ENCODE measurements around the gene SNX7.
A peak's percentile ranks its signal among the peaks of the same experiment; 100 is the strongest.

Gene SNX7

DNA sequence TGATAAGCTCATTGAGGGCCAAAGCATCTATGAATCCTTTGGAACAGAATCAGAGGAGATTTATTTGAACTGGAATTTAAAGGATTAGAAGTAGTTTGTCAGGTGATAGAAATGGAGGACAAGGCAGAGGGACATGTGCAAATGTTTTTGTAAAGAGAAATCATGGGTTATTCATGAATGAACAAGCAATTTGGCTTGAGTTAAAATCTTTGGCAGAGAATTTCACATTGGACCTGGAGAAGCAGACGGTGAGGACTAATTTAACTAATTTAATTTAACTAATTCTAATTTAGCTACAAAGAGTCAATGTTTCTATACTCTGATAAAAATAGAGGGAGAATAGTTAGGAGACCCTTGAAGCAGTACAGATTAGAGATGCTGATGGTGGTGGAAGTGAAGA, 36.3 kb downstream of the SNX7 start:
- no peak for DNase-seq (ENCODE audit: low spot score)

GRCh38 chr1:98698625-98699024, 37.1 kb downstream of the SNX7 start:
- no peak for DNase-seq (ENCODE audit: low spot score)

DNA sequence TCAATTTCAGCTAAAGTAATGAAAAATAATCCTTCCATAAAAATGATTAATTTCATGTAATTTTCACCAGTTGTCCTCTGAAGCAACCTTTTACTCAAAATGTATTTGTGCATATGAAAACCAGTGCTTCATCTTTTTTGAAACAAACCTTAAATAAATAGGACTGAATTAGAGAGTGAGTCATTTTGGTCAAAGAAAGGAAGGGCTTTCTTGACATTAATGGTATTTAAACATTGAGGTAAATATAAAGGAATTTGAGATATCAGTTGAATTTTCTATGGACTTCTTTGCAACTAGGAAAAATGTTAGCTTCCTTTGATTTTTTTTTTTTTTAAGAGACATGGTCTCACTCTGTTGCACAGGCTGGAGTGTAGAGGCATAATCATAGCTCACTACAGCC, 38.7 kb downstream of the SNX7 start:
- no peak for DNase-seq (ENCODE audit: low spot score)

- peak; percentile 63 for DNase-seq (ENCODE audit: low spot score)
Measured at GRCh38 chr1:98702976-98703375, 41.5 kb downstream of the SNX7 start.

DNA sequence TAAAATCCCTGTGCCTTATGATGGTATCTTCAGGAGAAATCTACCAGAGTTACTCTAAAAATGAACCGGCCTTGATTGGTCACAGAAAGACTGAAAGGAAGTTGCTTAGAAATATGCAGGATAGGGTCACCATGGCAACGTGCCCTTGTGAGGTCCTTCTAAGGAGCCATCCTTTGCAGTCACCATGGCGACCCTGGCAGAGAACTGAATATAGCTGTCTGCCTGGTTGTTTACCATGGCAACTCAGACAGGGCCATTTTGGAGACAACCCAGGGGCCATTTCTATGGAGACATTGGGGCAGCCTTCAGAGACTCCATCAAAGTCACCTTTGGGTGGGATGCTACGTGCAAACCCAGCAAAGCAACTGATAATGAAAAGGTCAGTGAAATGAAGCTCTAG, 43.0 kb downstream of the SNX7 start:
- DNase-seq (ENCODE audit: low spot score): no peak

DNA sequence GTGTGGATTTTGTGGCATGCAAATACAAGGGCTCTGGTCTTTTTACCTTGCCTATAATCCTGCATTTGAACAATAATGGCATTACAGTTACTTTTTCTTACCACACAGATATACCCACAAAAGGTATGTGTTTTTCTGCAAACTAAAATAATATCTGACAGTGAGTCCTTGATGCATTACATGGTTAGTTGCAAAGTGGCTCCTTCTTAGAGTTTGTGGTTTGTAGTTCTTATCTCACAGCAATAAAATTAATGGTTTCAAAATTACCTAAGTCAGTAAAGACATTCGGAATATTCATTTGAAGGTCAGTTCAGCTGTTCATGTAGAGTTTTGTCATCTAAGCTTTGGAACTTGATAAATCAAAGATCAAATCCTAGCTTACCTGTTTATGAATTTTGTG, 43.5 kb downstream of the SNX7 start:
- DNase-seq (ENCODE audit: low spot score): no peak

GRCh38 chr1:98705591-98705990, 44.1 kb downstream of the SNX7 start:
- no peak for DNase-seq (ENCODE audit: low spot score)

- peak; percentile 11 for DNase-seq (ENCODE audit: low spot score)
Measured at GRCh38 chr1:98706173-98706843, 44.8 kb downstream of the SNX7 start.

- DNase-seq (ENCODE audit: low spot score): no peak
Measured at GRCh38 chr1:98707556-98707955, 46.0 kb downstream of the SNX7 start.

GRCh38 chr1:98709906-98710305, 48.4 kb downstream of the SNX7 start:
- no peak for DNase-seq (ENCODE audit: low spot score)

DNA sequence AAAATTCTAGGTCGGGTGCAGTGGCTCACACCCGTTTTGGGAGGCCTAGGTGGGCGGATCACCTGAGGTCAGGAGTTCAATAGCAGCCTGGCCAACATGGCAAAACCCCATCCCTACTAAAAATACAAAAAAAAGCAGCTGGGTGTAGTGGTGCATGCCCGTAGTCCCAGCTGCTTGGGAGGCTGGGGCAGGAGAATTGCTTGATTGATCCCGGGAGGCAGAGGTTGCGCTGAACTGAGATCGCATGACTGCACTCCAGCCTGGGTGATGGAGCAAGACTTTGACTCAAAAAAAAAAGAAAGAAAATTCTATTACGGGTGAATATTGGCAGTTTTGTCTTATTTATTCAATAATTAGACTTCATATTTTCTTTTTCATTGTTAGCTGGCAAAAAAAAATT, 62.1 kb downstream of the SNX7 start:
- no peak for DNase-seq (ENCODE audit: low spot score)

- DNase-seq (ENCODE audit: low spot score): no peak
Measured at GRCh38 chr1:98732985-98733781, 71.7 kb downstream of the SNX7 start.

- no peak for DNase-seq (ENCODE audit: low spot score)
Measured at GRCh38 chr1:98733782-98734112, 72.2 kb downstream of the SNX7 start.

- no peak for DNase-seq (ENCODE audit: low spot score)
Measured at GRCh38 chr1:98735756-98736155, 74.2 kb downstream of the SNX7 start.

GRCh38 chr1:98737835-98738234, 76.3 kb downstream of the SNX7 start:
- DNase-seq (ENCODE audit: low spot score): no peak

DNA sequence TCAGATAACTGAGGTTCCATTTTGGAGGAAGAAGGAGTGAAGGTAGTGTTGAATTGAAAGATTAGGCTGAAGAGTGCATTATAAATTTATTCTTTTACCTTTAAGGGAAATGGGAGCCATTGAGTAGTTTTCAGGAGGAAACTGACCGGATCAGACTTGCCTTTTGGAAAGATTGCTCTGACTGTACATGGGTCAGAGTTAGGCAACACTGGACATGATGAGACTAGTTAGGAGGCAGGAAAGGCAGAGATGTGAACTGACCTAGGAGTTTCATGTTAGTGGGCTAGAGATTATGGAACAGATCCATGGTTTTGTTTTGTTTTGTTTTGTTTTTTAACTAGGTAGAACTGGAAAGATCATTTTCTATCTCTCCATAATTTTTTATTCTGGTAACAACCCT, 78.2 kb downstream of the SNX7 start:
- DNase-seq (ENCODE audit: low spot score): no peak

GRCh38 chr1:98741164-98741563, 79.6 kb downstream of the SNX7 start:
- no peak for DNase-seq (ENCODE audit: low spot score)

GRCh38 chr1:98749152-98749756, 87.7 kb downstream of the SNX7 start:
- no peak for DNase-seq (ENCODE audit: low spot score)

DNA sequence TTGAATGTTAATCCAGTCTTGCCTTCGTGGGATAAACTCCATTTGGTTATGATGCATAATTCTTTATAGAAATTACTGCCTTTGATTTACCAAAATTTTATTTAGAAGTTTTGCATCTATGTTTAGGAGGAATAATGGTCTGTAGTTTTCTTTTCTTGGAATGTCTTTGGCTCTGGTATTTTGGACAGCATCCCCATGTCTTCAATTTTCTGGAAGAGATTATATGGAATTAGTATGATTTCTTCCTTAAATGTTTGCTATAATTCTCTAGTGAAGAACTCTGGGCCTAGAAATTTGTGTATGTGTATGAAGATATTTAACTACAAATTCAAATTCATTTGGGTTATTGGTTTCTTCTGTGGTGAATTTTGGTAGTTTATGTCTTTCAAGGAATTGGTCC, 92.7 kb downstream of the SNX7 start:
- no peak for DNase-seq (ENCODE audit: low spot score)

DNA sequence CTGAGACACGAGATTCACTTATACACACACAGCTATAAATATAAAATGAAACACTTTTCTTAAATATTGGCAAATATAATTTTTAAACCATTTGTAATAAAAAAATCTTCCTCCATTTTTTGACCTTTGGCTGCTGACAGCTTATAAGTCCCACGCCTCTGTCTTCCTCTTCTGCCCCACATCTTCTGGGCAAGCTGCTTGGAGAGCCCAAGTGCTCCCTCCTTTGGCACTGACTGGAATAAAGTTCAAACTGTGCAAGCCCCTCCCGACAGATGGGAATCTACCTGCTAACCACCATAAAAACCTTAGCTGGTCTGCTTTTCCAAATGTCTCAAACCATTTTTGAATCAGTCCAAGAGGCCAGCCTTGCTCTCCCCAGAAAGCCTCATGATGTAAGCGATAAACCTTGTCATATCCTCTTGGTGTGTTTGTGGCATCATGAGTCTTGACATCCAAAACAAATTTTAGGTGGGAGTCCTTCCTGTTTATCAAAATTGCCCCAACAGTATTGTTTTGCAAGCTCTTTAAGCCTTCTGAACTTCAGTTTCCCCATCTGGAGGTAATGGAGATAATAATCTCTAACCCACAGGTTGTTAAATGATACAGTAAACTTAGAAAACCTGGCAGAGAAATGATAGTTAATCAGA, 99.8 kb downstream of the SNX7 start:
- DNase-seq (ENCODE audit: low spot score): no peak

DNA sequence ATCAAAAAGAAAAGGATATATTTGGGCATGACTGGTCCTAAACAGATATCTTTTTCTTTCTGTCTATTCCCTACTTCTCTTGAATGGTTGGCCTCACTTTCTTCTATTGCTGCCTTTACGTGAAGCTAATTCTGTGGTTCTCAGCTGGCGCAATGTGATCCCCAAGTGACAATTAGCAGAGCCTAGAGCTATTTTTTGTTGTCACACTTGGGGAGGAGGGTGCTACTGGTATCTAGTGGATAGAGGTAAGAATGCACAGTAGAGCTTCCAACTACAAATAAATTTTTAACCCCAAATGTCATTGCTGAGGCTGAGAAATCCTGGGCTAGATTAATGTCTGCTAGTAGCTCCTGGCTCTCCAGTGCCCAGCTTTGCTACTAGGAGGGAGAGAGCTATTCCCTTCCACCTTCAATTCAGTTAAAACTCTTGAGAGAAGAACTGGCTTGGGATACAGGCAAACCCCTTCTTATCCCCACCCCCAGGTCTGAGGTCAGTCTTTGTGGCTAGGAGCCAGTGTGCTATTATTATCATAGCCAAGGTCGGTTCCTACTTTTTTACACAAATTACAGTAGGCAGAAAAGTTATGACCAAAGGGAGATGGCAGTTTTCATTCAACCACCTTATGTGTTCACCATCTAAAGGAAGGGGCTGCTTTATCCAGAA, 102.1 kb downstream of the SNX7 start:
- no peak for DNase-seq (ENCODE audit: low spot score)

DNA sequence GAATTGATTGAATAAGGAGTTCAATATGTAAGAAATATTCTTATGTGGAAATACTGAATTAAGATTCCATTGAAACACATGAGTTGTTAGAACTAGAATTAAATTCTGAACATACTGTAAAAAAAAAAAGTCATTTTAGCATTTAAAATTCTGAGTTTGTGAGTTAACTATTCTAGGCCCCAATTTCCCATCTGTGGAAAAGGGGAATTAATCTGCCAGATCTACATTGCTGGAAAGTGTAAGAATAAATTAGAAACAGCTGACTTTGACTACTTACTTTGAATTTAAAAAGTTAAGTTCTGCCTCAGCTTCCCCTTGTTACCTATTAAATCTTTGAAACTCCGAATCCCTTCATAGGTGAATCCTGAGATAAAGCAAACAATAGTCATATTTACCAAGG, 103.0 kb downstream of the SNX7 start:
- DNase-seq (ENCODE audit: low spot score): no peak
